Measurements from ENCODE around the gene SLC66A2. TPM values are rescaled to one million over a fixed set of nuclear protein-coding genes. Genes with fewer than 3 reads are reported as not detected.

Gene SLC66A2
- total RNA-seq, 2 donors from 2014 or later = 30.4 to 50.8 TPM

- no peaks in the 10 kb centered on the region for H3K36me3 ChIP-seq (replicated peaks in 1 of 2; ENCODE audit: insufficient read depth in 1 of 2, low read depth in 2 of 2)
- H3K27ac ChIP-seq = no peak overlapping the region
- intact Hi-C loops (cut with DNase I) = no loop called here
- peaks cover 6% of the 10 kb centered on the region for H3K4me1 ChIP-seq
- WGBS, 2 donors = 68 to 74% methylated on average over 23 to 24 of the region's 24 CpGs
- no peak overlapping the region for H3K4me3 ChIP-seq
- ATAC-seq (no peak), DNase-seq (no peak)
- no peaks in the 10 kb centered on the region for H3K9me3 ChIP-seq
- no peak for TF ChIP-seq CTCF (IDR thresholded peaks at IDR 0.05)
- TF ChIP-seq POLR2A (IDR thresholded peaks at IDR 0.05) = no peak
- no peaks in the 10 kb centered on the region for H3K27me3 ChIP-seq
These were observed 76.6 kb downstream of the SLC66A2 start for GRCh38 chr18:79874553-79875530.

DNA sequence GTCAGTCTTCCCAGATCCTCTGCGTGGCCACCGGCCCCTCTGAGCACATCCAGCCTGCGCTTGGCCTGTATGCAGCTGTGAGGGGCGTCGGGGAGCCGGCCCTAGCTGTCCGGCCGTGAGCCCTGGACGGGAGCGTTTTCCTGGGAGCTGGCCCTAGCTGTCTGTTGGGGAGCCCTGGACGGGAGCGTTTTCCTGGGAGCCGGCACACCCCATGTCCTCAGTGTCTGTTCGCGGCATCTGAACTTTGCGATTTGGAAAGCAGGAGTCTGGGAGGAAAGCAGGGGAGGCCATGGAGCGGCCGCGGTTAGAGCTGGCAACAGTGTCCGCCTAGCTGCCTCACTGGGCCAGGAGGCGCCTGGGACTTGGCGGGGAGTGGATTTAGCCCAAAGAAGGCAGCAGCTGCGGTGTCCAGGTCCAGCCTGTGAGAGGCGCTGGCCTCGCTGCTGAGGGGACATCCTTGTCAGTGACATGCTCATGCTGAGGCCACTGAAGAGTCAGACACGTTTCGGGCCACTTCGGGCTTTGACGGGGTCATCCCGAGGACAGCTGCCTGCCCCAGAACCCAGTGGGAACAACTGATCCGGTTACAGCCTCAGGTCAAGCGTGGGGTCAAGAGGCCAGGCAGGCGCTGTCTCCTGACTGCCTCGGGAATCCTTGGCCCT, 77.9 kb downstream of the SLC66A2 start:
- peaks cover 6% of the 10 kb centered on the region for H3K4me1 ChIP-seq
- 55 to 60% methylated on average over 4 to 33 of the region's 34 CpGs for WGBS, 2 donors
- intact Hi-C loops (cut with DNase I) = no loop called here
- H3K27me3 ChIP-seq = no peaks in the 10 kb centered on the region
- ATAC-seq (no peak), DNase-seq (no peak)
- TF ChIP-seq POLR2A (IDR thresholded peaks at IDR 0.05) = no peak
- no peak for TF ChIP-seq CTCF (IDR thresholded peaks at IDR 0.05)
- H3K4me3 ChIP-seq = no peak overlapping the region
- no peaks in the 10 kb centered on the region for H3K9me3 ChIP-seq
- no peak overlapping the region for H3K27ac ChIP-seq
- H3K36me3 ChIP-seq (replicated peaks in 1 of 2; ENCODE audit: insufficient read depth in 1 of 2, low read depth in 2 of 2) = no peaks in the 10 kb centered on the region

DNA sequence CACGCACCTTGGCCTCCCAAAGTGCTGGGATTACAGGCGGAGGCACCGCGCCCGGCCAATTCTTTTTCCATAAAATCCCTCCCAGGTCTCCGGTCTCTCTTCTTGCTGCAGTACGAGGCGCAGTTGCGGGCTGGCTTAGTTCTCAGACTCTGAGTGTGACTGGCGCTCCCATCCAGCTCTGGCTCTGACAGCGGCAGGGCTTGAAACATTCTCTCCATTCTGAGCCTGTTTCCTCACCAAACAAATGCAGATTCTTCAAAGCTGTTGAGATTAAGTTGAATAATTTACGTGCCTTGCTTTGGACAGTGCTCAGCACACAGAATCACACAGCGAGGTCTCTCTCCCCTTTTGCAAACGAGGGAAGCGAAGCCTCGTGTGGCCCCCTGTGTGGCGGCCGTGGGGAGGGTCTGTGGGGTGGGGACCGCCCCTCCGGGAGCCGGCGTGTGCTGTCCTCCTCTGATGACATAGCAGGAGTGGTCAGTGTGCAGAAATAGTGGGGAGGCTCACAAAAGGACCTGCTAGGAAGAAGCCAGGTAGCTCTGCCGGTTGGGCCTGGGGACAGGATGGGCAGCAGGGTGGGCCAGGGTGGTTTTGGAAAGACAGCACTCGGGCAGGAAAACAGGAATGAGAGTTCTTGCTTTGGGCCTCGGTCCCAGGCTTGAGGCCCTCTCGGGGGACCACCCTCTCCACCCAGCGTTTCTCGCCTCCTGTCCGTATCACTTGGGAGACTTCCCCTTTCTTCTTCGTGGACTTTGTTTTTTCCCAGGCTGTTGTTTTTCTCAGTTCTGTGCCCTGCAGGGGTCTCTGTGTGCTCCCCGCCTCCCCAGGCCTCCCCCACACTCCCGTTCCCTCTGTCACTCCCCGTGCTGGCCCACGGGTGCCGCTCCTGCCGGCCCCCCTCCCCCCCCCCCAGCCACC, 78.7 kb downstream of the SLC66A2 start:
- Histone ChIP-seq H3K36me3 (replicated peaks in 1 of 2; ENCODE audit: insufficient read depth in 1 of 2, low read depth in 2 of 2) (no peaks in the 10 kb centered on the region), H3K9me3 (no peaks in the 10 kb centered on the region), H3K4me3 (no peak overlapping the region), H3K27ac (no peak overlapping the region), H3K27me3 (no peaks in the 10 kb centered on the region), H3K4me1 (peaks cover 6% of the 10 kb centered on the region)
- no peak for ATAC-seq
- no peak for TF ChIP-seq POLR2A (IDR thresholded peaks at IDR 0.05)
- no peak for TF ChIP-seq CTCF (IDR thresholded peaks at IDR 0.05)
- intact Hi-C loops (cut with DNase I) = no loop called here
- WGBS, 2 donors = 37 to 42% methylated on average over 28 to 35 of the region's 36 CpGs
- DNase-seq = no peak

GRCh38 chr18:79871481-79872091, 79.9 kb downstream of the SLC66A2 start:
- TF ChIP-seq POLR2A (IDR thresholded peaks at IDR 0.05) (no peak), CTCF (IDR thresholded peaks at IDR 0.05) (no peak)
- Histone ChIP-seq H3K4me3 (no peak overlapping the region), H3K36me3 (replicated peaks in 1 of 2; ENCODE audit: insufficient read depth in 1 of 2, low read depth in 2 of 2) (no peaks in the 10 kb centered on the region), H3K9me3 (no peaks in the 10 kb centered on the region), H3K27me3 (no peaks in the 10 kb centered on the region), H3K27ac (no peak overlapping the region), H3K4me1 (no peaks in the 10 kb centered on the region)
- WGBS, 2 donors = 61 to 72% methylated on average over 8 to 30 of the region's 33 CpGs
- DNase-seq (no peak), ATAC-seq (no peak)
- intact Hi-C loops (cut with DNase I) = no loop called here
